HEK293T (cell line): Measurements from ENCODE around the gene LAMB2.

ENCODE experiments used
- ARNT ChIP-seq: fragments of 450-650 bp; IDR thresholded peaks from 2 replicates; pipeline ENCODE4 v1.6.1; 2017; ENCODE audit warnings: mild to moderate bottlenecking
- ELF4 ChIP-seq: fragments of 450-650 bp; IDR thresholded peaks from 2 replicates; pipeline ENCODE4 v1.6.1; 2017; ENCODE audit warnings: antibody characterized with exemption
- FOXK2 ChIP-seq: fragments of 450-650 bp; IDR thresholded peaks from 2 replicates; pipeline ENCODE4 v1.6.1; 2016; ENCODE audit warnings: mild to moderate bottlenecking
- HDGF ChIP-seq: fragments of 450-650 bp; IDR thresholded peaks from 2 replicates; pipeline ENCODE4 v1.6.1; 2017; ENCODE audit warnings: antibody characterized with exemption, borderline replicate concordance
- SP1 ChIP-seq: fragments of 450-650 bp; IDR thresholded peaks from 2 replicates; pipeline ENCODE4 v1.6.1; 2017
- SUZ12 ChIP-seq: fragments of 450-650 bp; IDR thresholded peaks from 2 replicates; pipeline ENCODE4 v1.6.1; 2016; ENCODE audit warnings: mild to moderate bottlenecking

- TF ChIP-seq SUZ12 = no peak
- no peak for TF ChIP-seq HDGF
- no peak for TF ChIP-seq SP1
- TF ChIP-seq ELF4 = no peak
- no peak for TF ChIP-seq ARNT
- no peak for TF ChIP-seq FOXK2
These were observed 20.6 kb upstream of the LAMB2 start for GRCh38 chr3:49153349-49153912.
